A673 (cell line): ENCODE measurements around the gene ADM2.

Experiments used
- CTCF ChIP-seq: fragments of 300-800, 200-600 bp; sonication (generic); conservative IDR thresholded peaks from 2 replicates; pipeline ENCODE4 v1.5.1; 2017; ENCODE audit warnings: low read depth, mild to moderate bottlenecking, antibody characterized with exemption, low read length, moderate library complexity, mixed read lengths
- EZH2 ChIP-seq: fragments of 200-600 bp; sonication (generic); IDR thresholded peaks from 2 replicates; pipeline ENCODE4 v1.6.1; 2017; ENCODE audit warnings: borderline replicate concordance, low read depth, mild to moderate bottlenecking, mixed read lengths, antibody characterized with exemption, low read length; ENCODE audit not compliant: poor library complexity, severe bottlenecking

GRCh38 chr22:50530580-50530876 is 49.2 kb downstream of the ADM2 start:
- TF ChIP-seq CTCF = no peak
- no peak for TF ChIP-seq EZH2
